ENCODE results near the gene ACSM6. TPM values are rescaled to one million over a fixed set of nuclear protein-coding genes. Genes with fewer than 3 reads are reported as not detected.

The ACSM6 gene
- total and polyA plus RNA-seq, 2 experiments from 2014 or later: 0.10 TPM; not detected in 1

- Histone ChIP-seq H3K4me1 (ENCODE audit: insufficient read depth) (no peaks in the 10 kb centered on the region), H4K20me1 (ENCODE audit: insufficient read depth, poor library complexity, severe bottlenecking) (no peaks in the 10 kb centered on the region), H3K27me3 (no peaks in the 10 kb centered on the region), H3K79me2 (no peaks in the 10 kb centered on the region), H3K27ac (no peak overlapping the region), H3K4me2 (no peak overlapping the region), H3K36me3 (replicated peaks; ENCODE audit: insufficient read depth, low read depth) (no peaks in the 10 kb centered on the region), H3K9me3 (ENCODE audit: low read depth) (no peaks in the 10 kb centered on the region), H2AFZ (no peak overlapping the region), H3K9me2 (replicated peaks; ENCODE audit: insufficient read depth) (no peaks in the 10 kb centered on the region), H3K4me3 (no peak overlapping the region)
- TF ChIP-seq CTCF (IDR thresholded peaks at IDR 0.05; ENCODE audit: poor library complexity) (no peak), EZH2phosphoT487 (IDR thresholded peaks at IDR 0.05; ENCODE audit: low read depth, severe bottlenecking, unreplicated experiment) (no peak), EZH2 (IDR thresholded peaks at IDR 0.05; ENCODE audit: borderline replicate concordance) (no peak)
- no peak for DNase-seq (ENCODE audit: low spot score)
- 82% methylated on average over 3 of the region's 3 CpGs for WGBS (ENCODE audit: low lambda C conversion rate, missing lambda C conversion rate)
These were observed 20.8 kb downstream of the ACSM6 start for GRCh38 chr10:95214793-95215192.

DNA sequence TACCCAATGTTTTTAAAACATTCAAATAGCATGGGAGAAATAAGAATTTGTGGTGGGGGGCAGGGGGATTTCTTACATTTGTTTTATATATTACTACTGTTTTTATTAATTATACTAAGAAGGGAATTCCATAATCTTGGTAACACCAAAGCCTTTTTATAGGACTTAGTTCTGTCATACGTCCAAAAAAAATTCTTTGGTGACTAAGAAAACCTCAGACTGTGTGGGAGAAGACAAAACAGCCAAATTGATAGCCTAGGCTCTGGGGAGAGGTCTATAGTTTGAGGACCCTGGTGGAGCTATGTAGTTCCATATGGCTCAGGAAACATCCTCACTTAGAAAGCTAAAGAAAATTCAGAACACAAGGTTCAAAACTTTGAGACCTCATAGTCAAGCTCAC is 23.4 kb downstream of the ACSM6 start:
- no peaks in the 10 kb centered on the region for H3K27me3 ChIP-seq
- TF ChIP-seq EZH2 (IDR thresholded peaks at IDR 0.05; ENCODE audit: borderline replicate concordance) (no peak), EZH2phosphoT487 (IDR thresholded peaks at IDR 0.05; ENCODE audit: low read depth, severe bottlenecking, unreplicated experiment) (no peak), CTCF (IDR thresholded peaks at IDR 0.05; ENCODE audit: poor library complexity) (no peak)
- WGBS (ENCODE audit: low lambda C conversion rate, missing lambda C conversion rate): 75% methylated on average over 1 of the region's 1 CpG
- H2AFZ ChIP-seq: no peak overlapping the region
- no peak overlapping the region for H3K4me3 ChIP-seq
- no peak overlapping the region for H3K4me2 ChIP-seq
- no peaks in the 10 kb centered on the region for H4K20me1 ChIP-seq (ENCODE audit: insufficient read depth, poor library complexity, severe bottlenecking)
- H3K9me2 ChIP-seq (replicated peaks; ENCODE audit: insufficient read depth): no peaks in the 10 kb centered on the region
- no peaks in the 10 kb centered on the region for H3K79me2 ChIP-seq
- no peaks in the 10 kb centered on the region for H3K36me3 ChIP-seq (replicated peaks; ENCODE audit: insufficient read depth, low read depth)
- H3K27ac ChIP-seq: no peak overlapping the region
- no peaks in the 10 kb centered on the region for H3K4me1 ChIP-seq (ENCODE audit: insufficient read depth)
- no peak for DNase-seq (ENCODE audit: low spot score)
- no peaks in the 10 kb centered on the region for H3K9me3 ChIP-seq (ENCODE audit: low read depth)

DNA sequence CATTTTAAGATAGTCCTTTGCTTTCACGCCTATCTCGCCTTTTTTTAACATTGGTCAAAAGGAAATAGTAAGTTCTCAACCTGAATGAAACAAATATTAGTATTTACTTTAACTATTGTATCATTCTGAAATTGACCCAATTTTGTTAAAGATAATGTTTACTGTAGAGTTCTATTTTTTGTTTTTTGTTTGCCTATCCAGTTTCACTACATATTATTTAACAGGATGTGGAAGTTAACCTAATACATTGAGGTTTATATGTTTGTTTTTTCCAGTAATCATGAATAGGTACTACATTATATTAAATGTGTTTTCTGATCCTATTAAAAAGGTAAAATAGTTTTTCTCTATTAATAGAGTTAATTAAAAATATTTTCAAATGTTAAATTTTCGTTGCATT is 26.5 kb downstream of the ACSM6 start:
- DNase-seq (ENCODE audit: low spot score): no peak
- 96% methylated on average over 3 of the region's 3 CpGs for WGBS (ENCODE audit: low lambda C conversion rate, missing lambda C conversion rate)

More for the DNA sequence above, 26.5 kb downstream of the ACSM6 start:
- Histone ChIP-seq H3K4me2 (no peak overlapping the region), H3K79me2 (no peaks in the 10 kb centered on the region), H2AFZ (no peak overlapping the region), H3K9me3 (ENCODE audit: low read depth) (no peaks in the 10 kb centered on the region), H4K20me1 (ENCODE audit: insufficient read depth, poor library complexity, severe bottlenecking) (no peaks in the 10 kb centered on the region), H3K4me1 (ENCODE audit: insufficient read depth) (no peaks in the 10 kb centered on the region), H3K4me3 (no peak overlapping the region), H3K9me2 (replicated peaks; ENCODE audit: insufficient read depth) (no peaks in the 10 kb centered on the region), H3K27ac (no peak overlapping the region), H3K27me3 (no peaks in the 10 kb centered on the region), H3K36me3 (replicated peaks; ENCODE audit: insufficient read depth, low read depth) (no peaks in the 10 kb centered on the region)
- no peak for TF ChIP-seq EZH2phosphoT487 (IDR thresholded peaks at IDR 0.05; ENCODE audit: low read depth, severe bottlenecking, unreplicated experiment)
- TF ChIP-seq CTCF (IDR thresholded peaks at IDR 0.05; ENCODE audit: poor library complexity): no peak
- TF ChIP-seq EZH2 (IDR thresholded peaks at IDR 0.05; ENCODE audit: borderline replicate concordance): no peak

All from hepatocyte (in vitro differentiated cells).